ENCODE data around the gene CCDC73. TPM values are rescaled to one million over a fixed set of nuclear protein-coding genes. Genes with fewer than 3 reads are reported as not detected.
"Not testable (repeated sequence)": the region's sequence is repeated elsewhere in the genome, so short reads cannot be mapped to it uniquely, and the experiment has no call there.

CCDC73 gene
- total RNA-seq, 1 donor from 2014 or later = not detected

- no peak for ATAC-seq
- H3K4me1 ChIP-seq = no peaks in the 10 kb centered on the region
- H3K27me3 ChIP-seq = no peaks in the 10 kb centered on the region
- intact Hi-C loops (cut with DNase I) = no loop called here
- no peaks in the 10 kb centered on the region for H3K36me3 ChIP-seq
- no peak overlapping the region for H3K27ac ChIP-seq
- no peak for TF ChIP-seq CTCF (IDR thresholded peaks at IDR 0.05)
- H3K9me3 ChIP-seq = no peaks in the 10 kb centered on the region
- no peak for DNase-seq
- H3K4me3 ChIP-seq = no peak overlapping the region
Observed at GRCh38 chr11:32758291-32758690, 36.2 kb downstream of the CCDC73 start.

GRCh38 chr11:32753181-32753580 lies 41.3 kb downstream of the CCDC73 start:
- ATAC-seq; H3K36me3 ChIP-seq; H3K27ac ChIP-seq; DNase-seq; H3K9me3 ChIP-seq; intact Hi-C loops (cut with DNase I); H3K4me1 ChIP-seq; H3K4me3 ChIP-seq; H3K27me3 ChIP-seq: not testable (repeated sequence)

GRCh38 chr11:32752001-32752400 lies 42.5 kb downstream of the CCDC73 start:
- H3K4me1 ChIP-seq = no peaks in the 10 kb centered on the region
- intact Hi-C loops (cut with DNase I) = no loop called here
- no peak for DNase-seq
- no peaks in the 10 kb centered on the region for H3K9me3 ChIP-seq
- H3K27me3 ChIP-seq = no peaks in the 10 kb centered on the region
- no peaks in the 10 kb centered on the region for H3K36me3 ChIP-seq
- TF ChIP-seq CTCF (IDR thresholded peaks at IDR 0.05) = no peak
- H3K4me3 ChIP-seq = no peak overlapping the region
- H3K27ac ChIP-seq = no peak overlapping the region
- no peak for ATAC-seq

- H3K36me3 ChIP-seq = no peaks in the 10 kb centered on the region
- H3K4me1 ChIP-seq = no peaks in the 10 kb centered on the region
- DNase-seq (no peak), ATAC-seq (no peak)
- H3K27me3 ChIP-seq = no peaks in the 10 kb centered on the region
- H3K4me3 ChIP-seq = no peak overlapping the region
- TF ChIP-seq CTCF (IDR thresholded peaks at IDR 0.05) = no peak
- H3K27ac ChIP-seq = no peak overlapping the region
- no peaks in the 10 kb centered on the region for H3K9me3 ChIP-seq
- intact Hi-C loops (cut with DNase I) = no loop called here
Observed at GRCh38 chr11:32751381-32751780, 43.1 kb downstream of the CCDC73 start.

- Histone ChIP-seq H3K36me3 (no peaks in the 10 kb centered on the region), H3K27me3 (no peaks in the 10 kb centered on the region), H3K9me3 (no peaks in the 10 kb centered on the region), H3K4me1 (no peaks in the 10 kb centered on the region), H3K27ac (no peak overlapping the region), H3K4me3 (no peak overlapping the region)
- DNase-seq (no peak), ATAC-seq (no peak)
- no peak for TF ChIP-seq CTCF (IDR thresholded peaks at IDR 0.05)
- intact Hi-C loops (cut with DNase I) = no loop called here
Observed at GRCh38 chr11:32729976-32730375, 64.5 kb downstream of the CCDC73 start.

- TF ChIP-seq CTCF (IDR thresholded peaks at IDR 0.05) = no peak
- no peaks in the 10 kb centered on the region for H3K9me3 ChIP-seq
- DNase-seq (no peak), ATAC-seq (no peak)
- no peak overlapping the region for H3K27ac ChIP-seq
- no peaks in the 10 kb centered on the region for H3K27me3 ChIP-seq
- no peaks in the 10 kb centered on the region for H3K4me1 ChIP-seq
- H3K36me3 ChIP-seq = no peaks in the 10 kb centered on the region
- H3K4me3 ChIP-seq = no peak overlapping the region
- intact Hi-C loops (cut with DNase I) = no loop called here
Observed at GRCh38 chr11:32723332-32723731, 71.1 kb downstream of the CCDC73 start.

Measured in upper lobe of right lung (tissue), 1 donor.